H9 (cell line): ENCODE results near the gene TPRX1. TPM values are rescaled to one million over a fixed set of nuclear protein-coding genes. Genes with fewer than 3 reads are reported as not detected.

Experiments
- DNase-seq: peaks from one replicate; pipeline ENCODE4 v3.0.0-alpha.2; 2017
- H2AFZ ChIP-seq: one replicate; pipeline ENCODE4 v1.6.1; 2013; ENCODE audit warnings: mild to moderate bottlenecking, low read length, control low read depth, moderate library complexity
- H2AK5ac ChIP-seq: 2 replicates; pipeline ENCODE4 v1.6.1; 2013; ENCODE audit warnings: low read length, control low read depth, mixed read lengths; ENCODE audit not compliant: insufficient read length
- H2BK120ac ChIP-seq: one replicate; pipeline ENCODE4 v1.6.1; 2013; ENCODE audit warnings: low read depth, mild to moderate bottlenecking, low read length, control low read depth, inconsistent platforms; ENCODE audit not compliant: poor library complexity, severe bottlenecking
- H2BK12ac ChIP-seq: 2 replicates; pipeline ENCODE4 v1.6.1; 2013; ENCODE audit warnings: low read length, control low read depth, mixed read lengths, low read depth; ENCODE audit not compliant: insufficient read length
- H2BK15ac ChIP-seq: 2 replicates; pipeline ENCODE4 v1.6.1; 2013; ENCODE audit warnings: low read depth, low read length, control low read depth
- H2BK20ac ChIP-seq: one replicate; pipeline ENCODE4 v1.6.1; 2013; ENCODE audit warnings: low read depth, mild to moderate bottlenecking, low read length, control low read depth, inconsistent platforms; ENCODE audit not compliant: poor library complexity, severe bottlenecking
- H2BK5ac ChIP-seq: 2 replicates; pipeline ENCODE4 v1.6.1; 2013; ENCODE audit warnings: low read length, control low read depth, mixed read lengths; ENCODE audit not compliant: insufficient read length
- H3K14ac ChIP-seq: 2 replicates; pipeline ENCODE4 v1.6.1; 2013; ENCODE audit warnings: low read length, control low read depth; ENCODE audit not compliant: insufficient read depth
- H3K18ac ChIP-seq: 2 replicates; pipeline ENCODE4 v1.6.1; 2013; ENCODE audit warnings: low read depth, mild to moderate bottlenecking, mixed read lengths, low read length, control low read depth; ENCODE audit not compliant: insufficient read length
- H3K23ac ChIP-seq: 2 replicates; pipeline ENCODE4 v1.6.1; 2013; ENCODE audit warnings: low read length, control low read depth, mixed read lengths, low read depth; ENCODE audit not compliant: insufficient read length
- H3K23me2 ChIP-seq: 2 replicates; pipeline ENCODE4 v1.6.1; 2013; ENCODE audit warnings: low read depth, mild to moderate bottlenecking, mixed read lengths, low read length, control low read depth; ENCODE audit not compliant: insufficient read length, poor library complexity, severe bottlenecking
- H3K27ac ChIP-seq: 2 replicates; pipeline ENCODE4 v1.5.1; 2013; ENCODE audit warnings: low read length, control low read depth, mixed read lengths, low read depth; ENCODE audit not compliant: insufficient read length
- H3K27me3 ChIP-seq: 2 replicates; pipeline ENCODE4 v1.6.1; 2013; ENCODE audit warnings: low read length, control low read depth, inconsistent platforms; ENCODE audit not compliant: insufficient read depth
- H3K4ac ChIP-seq: 2 replicates; pipeline ENCODE4 v1.6.1; 2013; ENCODE audit warnings: low read depth, mild to moderate bottlenecking, control low read depth, inconsistent platforms, low read length, moderate library complexity
- H3K4me1 ChIP-seq: 2 replicates; pipeline ENCODE4 v1.6.1; 2013; ENCODE audit warnings: low read length, control low read depth, inconsistent platforms; ENCODE audit not compliant: insufficient read depth
- H3K4me2 ChIP-seq: 2 replicates; pipeline ENCODE4 v1.6.1; 2013; ENCODE audit warnings: low read length, control low read depth, mixed read lengths; ENCODE audit not compliant: insufficient read length, insufficient read depth
- H3K56ac ChIP-seq: 2 replicates; pipeline ENCODE4 v1.6.1; 2013; ENCODE audit warnings: low read depth, mild to moderate bottlenecking, mixed read lengths, low read length, control low read depth; ENCODE audit not compliant: insufficient read length
- H3K79me1 ChIP-seq: 2 replicates; pipeline ENCODE4 v1.6.1; 2013; ENCODE audit warnings: low read depth, mild to moderate bottlenecking, moderate library complexity, low read length, control low read depth, inconsistent platforms; ENCODE audit not compliant: insufficient read depth, poor library complexity, severe bottlenecking
- H3K79me2 ChIP-seq: 2 replicates; pipeline ENCODE4 v1.6.1; 2013; ENCODE audit warnings: low read length, control low read depth, inconsistent platforms; ENCODE audit not compliant: insufficient read depth
- H3K9ac ChIP-seq: 2 replicates; pipeline ENCODE4 v1.6.1; 2013; ENCODE audit warnings: low read length, control low read depth, mixed read lengths; ENCODE audit not compliant: insufficient read length; ENCODE audit errors: extremely low read depth
- H3K9me3 ChIP-seq: one replicate; pipeline ENCODE4 v1.6.1; 2013; ENCODE audit warnings: low read depth, low read length, inconsistent platforms; ENCODE audit not compliant: control insufficient read depth
- H3T11ph ChIP-seq: one replicate; pipeline ENCODE4 v1.6.1; 2013; ENCODE audit warnings: mild to moderate bottlenecking, low read length, control low read depth, inconsistent platforms
- H4K20me1 ChIP-seq: one replicate; pipeline ENCODE4 v1.6.1; 2013; ENCODE audit not compliant: control insufficient read depth, insufficient read length, insufficient read depth
- H4K5ac ChIP-seq: 2 replicates; pipeline ENCODE4 v1.6.1; 2013; ENCODE audit warnings: low read depth, mild to moderate bottlenecking, mixed read lengths, low read length, control low read depth; ENCODE audit not compliant: insufficient read length
- H4K8ac ChIP-seq: replicated peaks from 2 replicates; pipeline ENCODE4 v1.6.1; 2013; ENCODE audit warnings: low read length, control low read depth, mixed read lengths, low read depth; ENCODE audit not compliant: insufficient read length
- H4K91ac ChIP-seq: 2 replicates; pipeline ENCODE4 v1.6.1; 2013; ENCODE audit warnings: low read depth, mild to moderate bottlenecking, moderate library complexity, mixed read lengths, low read length, control low read depth; ENCODE audit not compliant: insufficient read length
- H3K27ac Mint-ChIP-seq, 3 experiments: 2 replicates in 2 of 3; 3 replicates in 1 of 3; pipeline ENCODE4 v1.8.0; 2020 to 2021; ENCODE audit warnings: mixed read lengths in 3 of 3, mild to moderate bottlenecking in 1 of 3, moderate library complexity in 1 of 3
- H3K27me3 Mint-ChIP-seq: 2 replicates; pipeline ENCODE4 v1.8.0; 2021; ENCODE audit warnings: low read depth, mild to moderate bottlenecking, moderate library complexity, mixed read lengths
- H3K36me3 Mint-ChIP-seq, 3 experiments: 2 replicates in 2 of 3; 3 replicates in 1 of 3; pipeline ENCODE4 v1.8.0; 2020 to 2021; ENCODE audit warnings: low read depth in 3 of 3, mixed read lengths in 3 of 3; ENCODE audit not compliant: insufficient read depth in 1 of 3
- H3K4me1 Mint-ChIP-seq, 2 experiments: 2 replicates each; pipeline ENCODE4 v1.8.0; 2020; ENCODE audit warnings: mixed read lengths in 2 of 2
- H3K4me3 Mint-ChIP-seq, 2 experiments: 2 replicates in 1 of 2; 3 replicates in 1 of 2; pipeline ENCODE4 v1.8.0; 2020 to 2021; ENCODE audit warnings: mild to moderate bottlenecking in 2 of 2, mixed read lengths in 2 of 2, moderate library complexity in 1 of 2
- H3K9me3 Mint-ChIP-seq, 2 experiments: 2 replicates in 1 of 2; 3 replicates in 1 of 2; pipeline ENCODE4 v1.8.0; 2020; ENCODE audit warnings: mild to moderate bottlenecking in 2 of 2, mixed read lengths in 2 of 2, moderate library complexity in 1 of 2
- WGBS: extraction: QIAGEN DNeasy Blood & Tissue Kit; methylation state at CpG from one replicate; pipeline ENCODE4 v1.1.7; 2013; ENCODE audit warnings: missing lambda C conversion rate, low lambda C conversion rate, mixed read lengths; ENCODE audit not compliant: insufficient read length; ENCODE audit errors: extremely low coverage; 5-methylcytosine and 5-hydroxymethylcytosine counted together
- total RNA-seq: library from RNA; stranded (reverse); gene quantifications from 2 replicates; pipeline ENCODE4 v1.2.1, GENCODE V29; 2021
- TF ChIP-seq, protein P1 (sequence below): fragments of 200-600 bp; sonication (generic); conservative IDR thresholded peaks from 3 replicates; pipeline ENCODE4 v1.8.0; 2021; ENCODE audit warnings: antibody characterized with exemption, mild to moderate bottlenecking

Gene TPRX1
- total RNA-seq, 1 experiment from 2014 or later = not detected

DNA sequence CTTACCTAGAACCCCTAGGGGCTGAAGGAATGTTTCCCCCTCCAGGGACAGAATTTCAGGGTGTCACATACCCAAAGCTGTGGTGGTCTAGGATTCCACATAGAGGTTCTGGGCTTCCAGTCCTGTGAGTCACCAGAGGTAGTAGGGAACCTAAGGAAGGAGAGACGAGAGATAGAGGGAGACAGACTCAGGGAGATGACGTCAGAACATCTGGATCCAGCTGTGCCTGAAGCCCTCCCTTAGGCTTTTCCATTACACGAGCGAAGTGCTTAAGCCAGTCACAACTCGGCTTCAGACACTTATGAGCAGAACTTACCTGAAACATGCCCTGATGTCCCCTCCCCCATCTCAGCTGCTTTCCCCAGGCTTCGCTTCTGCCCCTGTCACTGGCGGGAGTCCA lies 37.7 kb downstream of the TPRX1 start:
- Histone ChIP-seq H3K9me3 (no peaks in the 10 kb centered on the region), H4K5ac (no peak overlapping the region), H4K91ac (peak overlapping the region; percentile 13), H4K8ac (no peak overlapping the region), H2AFZ (no peak overlapping the region), H3K23me2 (peaks cover 2% of the 10 kb centered on the region), H3K27me3 (no peaks in the 10 kb centered on the region), H3K4me1 (no peaks in the 10 kb centered on the region), H3K27ac (no peak overlapping the region), H3K9ac (no peak overlapping the region), H3K18ac (no peak overlapping the region), H3K56ac (no peak overlapping the region), H2AK5ac (no peak overlapping the region), H2BK12ac (peak overlapping the region; percentile 10), H3K23ac (no peak overlapping the region), H2BK5ac (no peak overlapping the region), H3K4ac (no peak overlapping the region), H3K4me2 (no peak overlapping the region), H2BK120ac (no peak overlapping the region), H3K14ac (no peak overlapping the region), H2BK20ac (no peak overlapping the region), H3K79me2 (no peaks in the 10 kb centered on the region), H4K20me1 (no peaks in the 10 kb centered on the region), H3T11ph (no peak overlapping the region), H3K79me1 (no peaks in the 10 kb centered on the region), H2BK15ac (no peak overlapping the region)
- TF ChIP-seq, protein P1, sequence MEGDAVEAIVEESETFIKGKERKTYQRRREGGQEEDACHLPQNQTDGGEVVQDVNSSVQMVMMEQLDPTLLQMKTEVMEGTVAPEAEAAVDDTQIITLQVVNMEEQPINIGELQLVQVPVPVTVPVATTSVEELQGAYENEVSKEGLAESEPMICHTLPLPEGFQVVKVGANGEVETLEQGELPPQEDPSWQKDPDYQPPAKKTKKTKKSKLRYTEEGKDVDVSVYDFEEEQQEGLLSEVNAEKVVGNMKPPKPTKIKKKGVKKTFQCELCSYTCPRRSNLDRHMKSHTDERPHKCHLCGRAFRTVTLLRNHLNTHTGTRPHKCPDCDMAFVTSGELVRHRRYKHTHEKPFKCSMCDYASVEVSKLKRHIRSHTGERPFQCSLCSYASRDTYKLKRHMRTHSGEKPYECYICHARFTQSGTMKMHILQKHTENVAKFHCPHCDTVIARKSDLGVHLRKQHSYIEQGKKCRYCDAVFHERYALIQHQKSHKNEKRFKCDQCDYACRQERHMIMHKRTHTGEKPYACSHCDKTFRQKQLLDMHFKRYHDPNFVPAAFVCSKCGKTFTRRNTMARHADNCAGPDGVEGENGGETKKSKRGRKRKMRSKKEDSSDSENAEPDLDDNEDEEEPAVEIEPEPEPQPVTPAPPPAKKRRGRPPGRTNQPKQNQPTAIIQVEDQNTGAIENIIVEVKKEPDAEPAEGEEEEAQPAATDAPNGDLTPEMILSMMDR = no peak
- Mint-ChIP-seq H3K36me3 (peaks cover 0 to 3% (median 0%) of the 10 kb centered on the region in 3 experiments; a peak in 3 of 7 replicates), H3K27me3 (peaks cover 2% of the 10 kb centered on the region; the same call in 1 of the 2 replicates), H3K9me3 (peaks cover 0 to 3% of the 10 kb centered on the region in 2 experiments; a peak in 3 of 5 replicates), H3K4me3 (no peak overlapping the region), H3K27ac (no peak overlapping the region), H3K4me1 (peaks cover 14 to 21% of the 10 kb centered on the region in 2 experiments)
- no peak for DNase-seq
- no CpG with 5 or more reads among the region's 7 CpGs for WGBS
